ENCODE results near the gene WBP2. TPM values are rescaled to one million over a fixed set of nuclear protein-coding genes. Genes with fewer than 3 reads are reported as not detected.

WBP2 gene
- 10 to 100 TPM; 56.4 to 93.5 (median 79.6) TPM for polyA plus RNA-seq (ENCODE audit: insufficient read length in 4 of 4)

DNA sequence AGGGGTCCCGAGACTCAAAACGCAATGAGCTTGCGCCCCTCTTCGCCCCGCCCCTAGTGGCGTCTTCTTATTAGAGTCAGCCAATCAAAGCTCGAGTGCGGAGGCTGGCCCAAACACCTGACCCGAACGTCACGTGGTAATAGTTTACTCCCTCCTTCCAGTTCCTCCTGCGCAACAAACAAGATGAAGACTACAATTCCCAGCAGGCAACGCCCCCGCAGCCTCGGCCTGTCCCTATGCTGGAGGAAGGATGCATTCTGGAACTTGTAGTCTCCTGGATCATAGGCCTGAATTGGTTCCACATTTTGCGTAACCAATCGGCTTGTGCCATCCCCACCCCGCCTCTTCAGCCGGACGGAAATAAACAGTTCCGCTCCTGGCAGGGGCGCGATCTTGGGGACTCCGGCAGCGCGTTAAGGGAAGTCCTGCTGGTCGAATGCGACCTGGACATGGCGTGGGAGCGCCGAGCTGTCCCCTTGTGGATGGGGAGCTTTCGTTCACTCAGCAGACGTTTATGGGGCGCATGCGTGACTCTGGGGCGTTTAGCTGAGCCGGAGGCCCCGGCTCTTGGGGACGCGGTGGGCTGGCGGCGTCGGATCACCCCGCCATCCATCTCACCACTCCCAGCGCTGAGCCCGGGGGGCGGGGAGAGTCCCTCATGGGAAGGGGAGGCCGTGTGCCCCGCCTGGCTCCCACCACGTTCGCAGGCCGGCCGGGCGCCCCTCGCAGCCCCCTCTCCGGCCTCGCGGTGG, at the start of gene WBP2:
WBP2 (minus strand) TSS at position 26 of the 752 bp plus-strand sequence. CDS start 38 bp downstream, outside the sequence.
- DNase-seq (ENCODE audit: low read depth in 4 of 4, low spot score in 3 of 4): peak; percentile 99 to 100 (median 99)

DNA sequence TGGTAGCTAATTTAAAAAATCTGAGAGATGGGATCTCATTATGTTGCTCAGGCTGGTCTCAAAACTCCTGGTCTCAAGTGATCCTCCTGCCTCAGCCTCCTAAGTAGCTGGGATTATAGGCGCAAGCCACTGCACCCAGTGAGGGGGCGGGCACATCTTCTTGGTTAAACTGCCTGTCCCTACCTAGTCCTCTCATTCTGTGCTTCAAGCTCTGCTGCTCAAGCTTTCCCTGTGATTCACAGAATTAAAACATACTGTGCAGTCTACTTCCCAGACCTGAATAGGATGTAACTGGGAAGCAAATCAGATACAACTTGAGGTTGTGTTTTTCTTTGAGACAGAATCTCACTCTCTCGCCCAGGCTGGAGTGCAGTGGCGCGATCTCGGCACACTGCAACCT, 47.3 kb upstream of the WBP2 start:
- no peak for DNase-seq (ENCODE audit: low read depth in 4 of 4, low spot score in 3 of 4)

DNA sequence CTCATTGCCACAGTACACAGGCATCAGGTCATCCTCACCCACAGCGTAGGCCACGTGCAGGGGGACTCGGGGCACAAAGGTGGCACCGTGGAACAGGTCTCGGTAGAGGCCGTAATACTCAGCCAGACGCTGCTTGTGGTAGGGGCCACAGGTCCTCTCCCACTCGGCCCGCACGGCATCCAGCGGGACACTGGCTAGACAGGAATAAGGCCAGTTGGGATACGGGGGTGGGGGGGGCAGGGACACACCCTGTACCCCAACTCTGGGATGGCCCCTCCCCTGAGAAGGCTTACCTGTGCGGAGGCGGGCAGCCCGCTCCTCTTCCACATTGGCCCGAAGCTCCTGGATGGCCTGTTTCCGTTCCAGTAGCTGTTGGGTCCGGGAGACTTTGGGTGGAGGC, 46.6 kb upstream of the WBP2 start:
- DNase-seq (ENCODE audit: low read depth in 4 of 4, low spot score in 3 of 4): no peak

DNA sequence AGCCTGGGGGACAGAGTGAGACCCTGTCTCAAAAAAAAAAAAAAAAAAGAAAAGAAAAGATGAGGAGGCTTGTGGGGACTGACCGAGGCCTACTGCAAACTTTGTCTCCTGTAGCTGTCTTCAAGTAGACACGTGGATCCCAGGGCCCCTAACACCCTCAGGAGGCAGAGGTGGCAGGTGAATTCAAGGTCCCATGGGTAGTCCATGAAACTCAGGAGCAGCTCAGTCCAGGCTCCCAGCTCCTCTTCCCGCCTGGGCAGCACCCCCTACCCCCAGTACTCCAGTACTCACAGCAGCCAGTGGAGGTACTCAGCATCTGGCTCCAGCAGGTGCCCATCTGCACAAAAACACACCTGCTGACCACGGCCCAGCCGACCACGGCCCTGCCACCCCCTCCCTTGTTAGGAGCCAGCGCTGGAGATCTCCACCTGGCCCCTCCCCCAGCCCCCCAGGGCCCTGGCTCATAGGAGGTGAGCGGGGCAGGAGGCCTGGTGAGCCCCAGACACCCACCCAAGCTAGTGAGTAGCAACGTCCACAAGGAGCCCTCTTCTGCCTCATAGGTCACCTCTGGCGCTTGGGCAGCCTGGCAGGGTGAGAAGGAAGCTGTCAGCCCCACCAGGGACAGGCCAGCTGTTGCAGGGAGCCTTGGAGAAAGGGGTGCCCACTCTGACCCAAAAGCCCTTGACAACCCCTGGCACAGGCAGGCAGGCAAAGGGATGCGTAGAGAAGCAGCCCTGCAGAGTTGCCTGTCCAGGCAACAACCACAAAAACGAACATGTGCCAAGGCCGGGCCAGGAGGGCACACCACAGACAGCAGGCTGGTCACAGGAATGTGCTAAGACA, 45.8 kb upstream of the WBP2 start:
- no peak for DNase-seq (ENCODE audit: low read depth in 4 of 4, low spot score in 3 of 4)

DNA sequence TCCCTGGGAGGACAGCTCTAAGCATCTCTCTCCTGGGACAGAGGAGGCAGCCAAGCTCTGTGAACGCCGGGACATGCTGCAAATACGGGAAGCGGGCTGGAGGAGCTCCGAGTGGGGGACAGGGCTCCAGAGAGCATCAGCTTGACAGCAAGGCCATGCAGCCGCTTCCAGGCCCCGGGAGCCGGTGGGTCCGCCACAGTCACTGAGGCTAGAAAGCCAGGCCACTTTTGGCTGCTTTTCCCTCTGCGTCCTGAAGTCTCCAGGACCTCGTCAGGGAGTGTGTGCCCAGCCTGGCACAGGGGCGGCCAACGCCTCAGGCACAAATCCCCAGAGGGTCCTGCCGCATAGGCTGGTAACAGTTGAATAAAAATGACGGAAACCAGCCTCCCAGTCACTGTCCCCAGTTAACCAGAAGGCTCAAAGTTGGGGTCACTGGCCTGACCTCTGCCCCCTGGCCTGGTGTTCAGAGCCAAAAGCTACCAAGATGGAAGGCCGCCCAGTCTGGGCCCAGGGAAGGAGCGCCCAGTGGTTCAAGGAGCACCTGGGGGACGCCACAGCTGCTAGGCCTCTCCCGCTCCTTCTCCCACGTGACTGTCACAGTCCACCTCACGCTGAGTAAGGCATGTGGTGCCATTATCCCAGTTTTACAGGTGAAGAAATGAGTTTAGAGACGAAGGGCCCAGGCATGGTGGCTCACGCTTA, 44.8 kb upstream of the WBP2 start:
- no peak for DNase-seq (ENCODE audit: low read depth in 4 of 4, low spot score in 3 of 4)

DNA sequence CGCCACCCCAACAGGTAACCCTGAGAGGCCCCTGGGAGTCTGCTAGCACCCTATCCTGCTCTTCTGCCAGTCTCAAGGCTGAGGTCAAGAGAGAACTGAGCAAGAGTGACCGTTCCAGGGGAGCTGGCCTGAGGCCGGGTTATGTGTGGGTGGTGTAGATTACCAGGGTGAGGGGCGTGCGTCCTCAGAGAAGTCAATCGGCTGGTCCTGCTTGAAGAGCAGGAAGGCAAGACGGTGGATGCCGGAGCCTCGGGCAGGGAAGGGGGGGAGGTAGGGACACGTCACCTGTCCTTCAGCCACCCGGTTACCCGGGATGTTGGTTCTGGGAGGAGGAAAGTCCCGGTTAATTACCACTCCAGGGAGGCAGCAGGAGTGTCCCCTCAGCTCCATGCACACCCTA, 44.2 kb upstream of the WBP2 start:
- no peak for DNase-seq (ENCODE audit: low read depth in 4 of 4, low spot score in 3 of 4)

DNA sequence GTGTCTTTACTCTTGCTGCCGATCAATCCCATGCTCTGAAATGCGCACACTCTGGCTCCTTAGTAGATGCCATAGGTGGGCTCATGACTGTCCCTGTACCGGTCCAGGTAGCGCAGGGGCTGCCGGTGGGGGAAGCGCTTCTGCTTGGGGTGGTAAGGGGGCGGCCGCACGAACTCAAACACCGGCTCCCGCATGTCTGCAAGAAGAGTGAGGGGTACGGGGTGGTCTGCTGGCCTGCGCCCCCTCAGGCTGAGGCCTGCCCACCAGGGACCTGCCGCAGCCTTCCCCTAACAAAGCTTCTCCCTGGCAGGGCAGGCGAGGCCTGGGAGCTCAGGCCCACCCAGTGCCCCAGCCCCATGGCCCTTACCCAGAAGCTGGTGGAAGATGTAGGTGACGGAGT, 43.7 kb upstream of the WBP2 start:
- DNase-seq (ENCODE audit: low read depth in 4 of 4, low spot score in 3 of 4): no peak

DNA sequence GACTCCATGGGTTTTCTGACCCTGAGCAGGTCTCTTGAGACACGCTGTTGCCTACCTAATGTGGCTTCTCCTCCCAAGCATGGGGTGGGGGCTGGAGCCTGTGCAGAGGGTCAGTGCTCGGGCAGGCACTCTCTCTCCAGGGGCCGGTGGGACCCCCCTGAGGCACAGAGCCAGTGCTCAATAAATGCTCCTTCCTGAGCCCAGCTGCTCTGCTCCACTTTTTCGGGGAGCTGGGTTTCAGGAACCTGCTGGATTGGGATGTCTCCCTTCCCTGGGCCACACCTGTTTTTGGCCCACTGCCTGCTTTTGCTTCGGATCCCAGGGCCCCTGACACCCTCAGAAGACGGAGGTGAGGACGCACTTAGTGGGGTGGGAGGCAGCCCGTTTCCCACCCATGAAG, 42.9 kb upstream of the WBP2 start:
- DNase-seq (ENCODE audit: low read depth in 4 of 4, low spot score in 3 of 4): no peak

DNA sequence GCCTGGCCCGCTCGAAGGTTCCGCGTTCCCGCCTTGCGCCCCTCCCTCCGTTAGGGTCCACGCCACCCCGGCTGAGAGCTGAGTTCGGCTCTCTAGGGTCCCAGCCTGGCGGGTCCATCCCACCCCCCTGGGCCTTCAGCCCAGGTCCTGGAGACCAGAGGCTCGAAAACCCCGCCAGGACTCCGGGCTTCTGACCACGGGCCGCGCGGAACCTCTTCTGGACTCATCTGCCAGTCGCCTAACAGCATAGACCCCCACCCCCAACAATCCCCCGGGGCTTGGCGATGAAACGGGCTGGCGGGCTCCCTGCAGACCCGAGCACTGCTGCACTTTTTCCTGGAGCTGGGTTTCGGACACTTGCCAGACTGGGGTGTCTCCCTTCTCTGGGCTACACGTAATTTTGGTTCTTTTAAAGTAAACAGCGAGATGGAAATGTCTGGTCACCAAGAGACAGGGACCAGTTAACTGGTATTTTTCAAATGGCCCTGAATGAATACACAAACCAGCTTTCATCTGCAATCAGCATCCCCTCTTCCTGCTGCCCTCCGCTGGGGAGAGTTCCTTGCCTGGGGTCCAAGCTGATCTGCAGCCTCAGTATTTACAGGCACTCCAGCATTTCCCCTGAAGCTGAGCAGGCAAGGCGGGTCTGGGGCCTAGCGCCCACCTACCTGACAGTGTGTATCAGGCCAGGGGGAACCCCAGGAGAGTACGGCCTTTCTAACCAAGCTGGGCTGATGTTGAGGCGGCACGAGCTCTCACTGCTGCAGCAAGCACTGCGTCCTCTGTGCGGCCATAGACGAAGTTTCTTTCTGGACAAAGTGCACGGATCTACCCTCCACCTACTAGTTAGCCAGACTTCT, 42.3 kb upstream of the WBP2 start:
- no peak for DNase-seq (ENCODE audit: low read depth in 4 of 4, low spot score in 3 of 4)

DNA sequence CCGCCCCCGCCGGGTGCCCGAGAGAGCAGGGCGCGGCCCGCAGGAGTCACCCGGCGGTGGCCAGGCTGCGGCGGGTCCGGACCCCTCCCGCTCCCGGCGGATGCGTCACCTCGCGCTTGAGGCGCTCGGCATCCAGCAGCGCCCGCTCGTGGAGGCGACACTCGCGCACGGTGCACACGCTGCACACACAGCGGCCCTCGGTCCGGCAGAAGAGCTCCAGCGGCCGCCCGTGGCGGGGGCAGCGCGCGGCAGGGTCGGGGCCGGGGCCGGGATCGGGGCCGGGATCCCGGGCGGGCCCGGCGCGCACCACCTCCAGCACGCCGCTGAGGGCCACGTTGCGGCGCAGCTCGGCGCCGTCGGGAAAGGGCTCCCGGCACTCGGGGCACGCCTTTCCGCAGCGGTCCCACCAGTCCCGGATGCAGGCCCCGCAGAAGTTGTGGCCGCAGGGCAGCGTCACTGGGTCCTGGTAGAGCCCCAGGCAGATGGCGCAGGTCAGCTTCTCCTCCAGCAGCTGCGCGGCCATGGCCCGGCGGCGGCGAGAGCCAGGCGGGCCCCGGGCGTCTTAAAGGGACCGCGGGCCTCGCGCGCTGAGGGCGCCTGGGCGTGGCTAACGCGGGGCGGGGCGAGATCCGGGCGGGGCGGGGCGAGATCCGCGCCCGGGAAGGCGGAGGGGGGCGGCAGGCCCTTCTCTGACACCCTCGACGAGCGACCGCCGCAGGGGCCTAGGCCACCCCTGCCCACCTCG, 41.5 kb upstream of the WBP2 start, which contains the start of gene TRIM65:
TRIM65 (minus strand) TSS at position 537 of the 745 bp plus-strand sequence; CDS start at position 523, 14 bp downstream.
- peak in 1 of 4 donors; percentile 64 for DNase-seq (ENCODE audit: low read depth in 4 of 4, low spot score in 3 of 4)

DNA sequence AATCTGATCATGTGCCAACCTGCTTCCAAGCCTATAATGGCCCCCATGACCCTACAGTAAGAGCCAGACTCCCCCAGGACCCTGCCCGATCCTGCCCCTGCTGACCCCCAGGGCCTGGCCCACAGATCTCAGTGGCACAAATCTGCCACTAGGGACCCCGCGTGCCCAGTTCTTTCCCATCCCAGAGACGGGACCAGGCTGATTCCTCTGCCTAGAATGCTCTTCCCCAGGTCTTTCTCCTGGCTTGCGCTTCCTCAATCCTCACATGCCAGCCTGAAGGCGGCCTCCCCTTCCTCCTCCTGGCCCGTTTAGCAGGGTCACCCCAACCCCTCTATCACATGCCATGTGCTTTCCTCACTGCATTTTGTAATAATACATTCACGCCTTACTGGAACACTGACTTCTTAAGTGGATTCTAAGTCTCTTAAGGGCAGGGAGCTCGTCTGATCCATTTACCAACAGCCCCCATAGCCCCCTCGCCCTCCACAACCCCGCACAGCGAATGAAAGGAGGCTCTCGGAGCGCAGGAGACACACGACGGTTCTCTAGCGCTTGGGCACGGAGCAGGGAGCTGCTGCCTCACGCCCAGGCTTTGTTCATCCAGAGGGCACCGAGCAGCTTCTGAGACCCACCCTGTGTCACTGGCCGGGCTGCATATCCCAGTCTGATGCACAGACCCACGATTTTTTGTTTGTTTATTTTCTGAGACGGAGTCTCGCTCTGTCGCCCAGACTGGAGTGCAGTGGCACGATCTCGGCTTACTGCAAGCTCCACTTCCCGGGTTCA, 40.4 kb upstream of the WBP2 start:
- no peak for DNase-seq (ENCODE audit: low read depth in 4 of 4, low spot score in 3 of 4)

DNA sequence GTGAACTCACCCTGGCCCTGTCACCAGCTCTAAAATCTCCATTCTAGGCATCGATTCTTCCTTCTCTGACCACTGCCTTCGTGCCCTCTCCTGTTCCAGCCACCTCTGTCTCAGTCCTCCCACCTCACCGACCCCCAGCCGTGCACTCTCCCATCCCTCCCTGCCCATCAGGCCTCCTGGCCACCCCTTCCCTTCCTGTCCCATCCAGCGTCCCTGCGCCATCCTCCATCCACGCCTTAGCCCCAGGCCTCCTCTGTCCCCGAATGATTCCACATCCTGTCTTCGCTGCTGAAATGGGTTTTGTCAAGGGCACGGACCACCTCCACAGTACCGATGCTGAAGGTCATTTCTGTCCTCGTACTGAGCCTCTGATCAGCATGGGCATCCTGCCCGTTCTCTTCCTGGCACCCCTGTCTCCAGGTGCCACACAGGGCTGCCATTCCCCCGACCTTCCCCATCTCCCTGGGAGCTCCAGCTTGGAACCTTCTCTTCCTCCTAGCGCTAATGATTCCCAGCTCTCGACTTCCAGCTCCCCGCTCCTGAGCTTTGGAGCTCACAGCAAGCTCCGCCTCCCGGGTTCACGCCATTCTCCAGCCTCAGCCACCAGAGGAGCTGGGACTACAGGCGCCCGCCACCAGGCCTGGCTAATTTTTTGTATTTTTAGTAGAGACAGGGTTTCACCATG, 39.1 kb upstream of the WBP2 start:
- no peak for DNase-seq (ENCODE audit: low read depth in 4 of 4, low spot score in 3 of 4)

DNA sequence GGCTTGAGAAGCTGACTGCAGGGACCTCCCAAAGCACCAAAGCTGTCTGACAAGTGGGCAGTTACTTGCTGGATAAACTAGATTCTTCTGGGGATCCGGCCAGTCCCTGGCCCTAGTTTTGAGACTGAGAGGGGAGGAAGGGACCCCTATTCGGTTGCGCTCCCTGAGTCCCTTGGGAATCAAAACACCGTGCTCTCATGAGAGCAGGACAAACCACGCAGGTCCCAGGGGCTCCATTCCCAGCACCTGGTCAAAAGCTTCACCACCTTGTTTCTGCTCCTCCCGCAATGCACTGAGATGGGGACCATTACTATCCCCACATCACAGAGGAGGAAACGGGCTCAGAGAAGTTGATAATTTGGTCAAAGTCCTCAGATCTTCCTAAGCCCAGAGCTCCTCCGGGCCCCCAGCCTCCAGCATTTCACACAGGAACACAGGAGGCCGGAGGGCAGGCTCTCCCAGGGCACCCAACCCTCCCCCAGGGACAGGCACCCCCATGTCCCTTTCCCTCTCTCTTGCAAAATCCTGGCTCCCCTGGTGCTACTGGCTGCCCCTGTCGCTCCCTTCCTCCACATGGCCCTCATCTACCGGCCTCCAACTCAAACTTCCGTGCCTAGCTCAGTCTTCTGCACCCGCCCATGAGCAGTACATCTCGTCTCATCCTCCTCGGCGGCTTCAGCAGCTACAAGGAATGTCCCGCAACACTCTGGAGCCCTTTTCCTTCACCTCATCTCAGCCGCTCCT, 38.3 kb upstream of the WBP2 start:
- DNase-seq (ENCODE audit: low read depth in 4 of 4, low spot score in 3 of 4): no peak

DNA sequence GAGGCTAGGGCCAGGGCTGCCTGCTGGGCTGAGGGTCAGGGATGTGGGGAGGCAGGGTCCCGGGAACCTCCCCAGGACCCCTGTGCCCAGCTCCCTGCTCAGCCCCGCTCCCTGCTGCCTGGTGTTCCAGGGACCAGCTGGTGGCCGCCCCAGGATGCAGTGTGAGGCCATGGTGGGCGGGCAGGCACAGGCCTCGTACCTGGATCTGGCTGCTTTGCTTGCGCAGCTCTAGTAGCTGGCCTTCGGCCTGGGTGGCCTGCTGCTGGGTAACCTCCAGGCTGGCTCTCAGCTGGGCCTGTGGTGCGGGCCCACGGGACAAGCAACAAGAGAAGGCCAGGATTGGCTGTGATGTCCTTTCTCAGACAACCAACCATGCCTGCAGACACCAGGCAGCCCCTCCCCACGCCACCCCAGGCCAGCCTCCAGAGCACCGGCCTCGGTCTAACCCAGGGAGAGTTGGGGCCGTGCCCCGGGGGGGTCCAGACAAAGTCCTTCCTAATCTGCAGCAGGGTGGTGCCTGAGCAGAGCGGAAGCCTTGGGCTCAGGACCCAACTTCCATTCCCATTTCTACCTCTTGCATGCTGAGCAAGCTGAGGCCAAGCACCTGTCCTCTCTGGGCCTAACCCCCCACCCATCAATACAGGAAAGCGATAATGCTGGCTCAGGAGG, 37.6 kb upstream of the WBP2 start:
- DNase-seq (ENCODE audit: low read depth in 4 of 4, low spot score in 3 of 4): no peak

DNA sequence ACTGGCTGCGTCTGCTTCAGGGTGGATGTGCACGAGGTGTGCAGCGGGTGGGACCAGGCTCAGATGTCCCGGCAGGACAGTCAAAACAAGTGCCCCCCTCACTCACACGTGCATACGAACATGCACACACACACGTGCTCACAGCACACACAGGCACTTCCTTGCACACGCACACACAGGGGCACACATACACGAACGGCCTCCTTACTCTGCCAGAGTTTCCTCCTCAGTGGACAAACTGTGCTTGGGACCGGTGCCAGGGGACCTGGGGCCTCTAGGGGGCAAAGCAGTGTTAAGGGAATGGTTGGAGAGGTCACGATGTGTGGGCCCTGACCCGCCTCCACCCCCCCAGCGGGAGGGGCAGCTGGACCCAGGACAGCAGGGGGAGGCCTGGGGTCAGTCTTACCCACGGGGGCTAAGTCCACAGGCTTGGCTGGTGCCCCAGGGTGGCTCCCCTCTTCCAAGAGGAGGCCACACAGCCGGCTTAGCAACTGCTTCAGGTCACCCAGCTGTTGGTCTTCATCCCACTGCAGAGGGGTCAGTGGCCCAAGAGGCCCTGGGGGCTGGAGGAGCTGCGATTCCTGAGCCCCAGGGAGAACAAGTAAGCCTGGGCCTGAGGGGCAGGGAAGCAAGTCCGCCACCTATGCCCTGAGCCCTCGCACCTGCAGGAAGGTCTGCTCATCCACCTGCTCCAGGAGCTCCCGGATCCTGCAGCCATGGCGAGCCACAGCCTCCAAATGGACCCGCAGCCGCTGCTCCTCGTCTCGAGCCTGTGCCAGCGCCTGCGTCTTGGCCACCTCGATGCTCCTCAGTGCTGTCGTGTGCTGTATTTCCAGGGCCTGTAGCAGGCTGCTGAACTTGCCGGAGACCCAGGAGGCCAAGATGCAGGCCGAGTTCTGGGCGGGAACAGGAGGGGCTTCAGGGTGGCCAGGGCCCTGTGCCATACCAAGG, 36.7 kb upstream of the WBP2 start:
- no peak for DNase-seq (ENCODE audit: low read depth in 4 of 4, low spot score in 3 of 4)
